IPS-18a (cell line): ENCODE measurements around the gene CADM1.

ENCODE experiments used
- H3K27ac ChIP-seq: one replicate; pipeline ENCODE4 v1.5.1; 2013; ENCODE audit warnings: low read length
- H3K27me3 ChIP-seq: one replicate; pipeline ENCODE4 v1.6.1; 2013; ENCODE audit warnings: mild to moderate bottlenecking, low read length; ENCODE audit not compliant: control insufficient read depth, insufficient read depth
- H3K36me3 ChIP-seq: one replicate; pipeline ENCODE4 v1.6.1; 2013; ENCODE audit warnings: low read depth, low read length; ENCODE audit not compliant: control insufficient read depth
- H3K4me1 ChIP-seq: one replicate; pipeline ENCODE4 v1.6.1; 2013; ENCODE audit warnings: low read depth, low read length; ENCODE audit not compliant: control insufficient read depth
- H3K4me3 ChIP-seq: one replicate; pipeline ENCODE4 v1.5.1; 2013; ENCODE audit warnings: low read length
- H3K9ac ChIP-seq: one replicate; pipeline ENCODE4 v1.6.1; 2013; ENCODE audit warnings: mild to moderate bottlenecking, low read length, moderate library complexity
- H3K9me3 ChIP-seq: one replicate; pipeline ENCODE4 v1.6.1; 2013; ENCODE audit warnings: low read depth, low read length; ENCODE audit not compliant: control insufficient read depth

The CADM1 gene

DNA sequence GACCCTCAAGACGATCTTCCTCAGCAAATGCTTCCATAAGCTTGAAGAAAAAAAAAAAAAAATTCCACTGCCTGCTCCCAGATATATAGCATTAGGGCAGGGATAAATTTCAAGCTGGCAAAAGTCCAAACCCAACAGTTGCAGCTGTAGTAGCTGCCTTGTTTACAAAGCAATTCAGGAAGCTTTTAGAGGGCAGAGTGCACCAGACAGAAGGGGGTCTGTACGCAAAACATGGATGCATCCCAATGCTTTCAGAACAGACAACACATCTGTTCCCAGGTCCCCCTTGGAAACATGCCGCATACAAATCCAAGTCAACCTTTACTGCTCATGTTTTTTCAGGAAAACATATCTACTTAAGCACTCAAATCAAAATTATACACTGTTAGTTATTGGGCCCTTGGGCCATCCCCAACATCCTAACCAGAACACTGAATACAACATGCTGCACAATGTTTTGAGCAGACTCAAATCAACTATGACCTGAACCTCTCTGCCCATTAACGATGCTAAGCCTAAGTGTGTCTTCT, 94.5 kb downstream of the CADM1 start:
- Histone ChIP-seq H3K27me3 (peaks cover 15% of the 10 kb centered on the region), H3K4me1 (peaks cover 28% of the 10 kb centered on the region), H3K9ac (no peak overlapping the region), H3K36me3 (no peaks in the 10 kb centered on the region), H3K27ac (no peak overlapping the region), H3K4me3 (peak overlapping the region; percentile 11), H3K9me3 (no peaks in the 10 kb centered on the region)

DNA sequence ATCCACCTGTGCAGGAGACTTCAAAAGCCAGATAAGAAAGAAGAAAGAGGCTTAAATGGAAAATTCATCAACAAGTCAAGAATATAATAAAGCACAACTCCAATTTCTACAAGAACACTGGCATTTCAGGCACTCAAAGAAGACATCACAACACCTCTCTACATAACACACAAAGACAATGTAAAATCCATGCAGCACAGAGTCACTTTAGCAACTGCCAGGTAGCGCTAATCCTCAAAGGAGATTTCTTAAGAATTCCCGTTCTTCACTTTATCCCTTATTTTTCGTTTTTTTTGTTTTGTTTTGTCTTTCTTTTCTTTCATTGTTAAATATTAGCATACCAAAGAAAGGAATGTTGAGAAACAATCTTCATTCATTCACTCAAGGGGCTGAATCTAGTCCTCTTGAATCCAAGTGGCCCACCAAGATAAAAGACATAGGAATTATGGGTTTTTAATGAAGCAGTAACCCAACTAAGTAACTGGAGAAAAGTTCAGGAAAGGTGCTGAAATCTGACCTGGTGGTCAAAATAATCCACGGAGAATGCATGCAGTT, 95.0 kb downstream of the CADM1 start:
- Histone ChIP-seq H3K27ac (no peak overlapping the region), H3K4me1 (peaks cover 28% of the 10 kb centered on the region)

DNA sequence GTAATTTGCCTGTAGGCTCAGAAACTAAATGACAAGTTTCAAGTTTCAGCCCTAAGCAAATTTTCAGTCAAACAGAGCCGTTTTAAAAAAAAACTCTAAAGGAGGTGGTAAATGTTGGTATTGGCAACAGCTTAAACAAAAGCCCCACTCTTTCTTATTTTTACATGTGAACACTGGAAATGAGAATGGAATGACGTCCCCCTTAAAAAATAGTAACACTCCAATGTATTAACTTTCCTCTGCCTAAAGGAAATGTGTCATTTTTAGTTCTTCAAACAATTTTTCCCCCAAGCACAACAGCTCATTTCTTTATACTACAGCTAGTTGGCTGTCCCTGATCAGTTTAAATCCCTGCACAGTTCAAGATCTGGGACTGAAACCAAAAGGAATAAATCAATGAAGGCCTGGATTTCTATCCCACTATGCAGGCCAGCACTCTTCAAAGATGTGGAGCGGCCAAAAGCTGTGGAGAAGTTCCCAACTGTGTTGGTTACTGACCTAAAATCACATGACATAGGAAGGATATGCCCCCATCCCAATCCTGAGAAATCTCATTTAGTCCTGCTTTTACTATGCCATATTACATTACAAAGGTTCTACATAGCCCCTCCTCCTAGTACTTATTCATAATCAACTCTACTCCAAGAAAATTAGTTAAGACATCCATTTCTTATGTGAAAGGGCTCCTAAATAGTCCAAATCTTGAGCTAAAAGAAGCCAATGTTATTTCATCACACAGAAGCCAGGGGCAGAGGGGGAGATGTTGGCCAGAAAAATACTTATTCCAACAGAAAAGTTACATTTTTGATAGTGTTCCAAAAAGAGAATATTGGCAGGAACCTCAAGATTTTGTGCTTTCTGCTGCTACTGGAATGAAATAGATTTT, 95.9 kb downstream of the CADM1 start:
- peaks cover 28% of the 10 kb centered on the region for H3K4me1 ChIP-seq
- no peak overlapping the region for H3K9ac ChIP-seq
- H3K27ac ChIP-seq, result no peak overlapping the region
- H3K4me3 ChIP-seq, result peak overlapping the region; percentile 11
- H3K27me3 ChIP-seq, result peaks cover 15% of the 10 kb centered on the region
- H3K9me3 ChIP-seq, result no peaks in the 10 kb centered on the region
- no peaks in the 10 kb centered on the region for H3K36me3 ChIP-seq

More for the DNA sequence above, 95.0 kb downstream of the CADM1 start:
- Histone ChIP-seq H3K9me3 (no peaks in the 10 kb centered on the region), H3K36me3 (no peaks in the 10 kb centered on the region), H3K27me3 (peaks cover 15% of the 10 kb centered on the region), H3K4me3 (peak overlapping the region; percentile 11), H3K9ac (no peak overlapping the region)

DNA sequence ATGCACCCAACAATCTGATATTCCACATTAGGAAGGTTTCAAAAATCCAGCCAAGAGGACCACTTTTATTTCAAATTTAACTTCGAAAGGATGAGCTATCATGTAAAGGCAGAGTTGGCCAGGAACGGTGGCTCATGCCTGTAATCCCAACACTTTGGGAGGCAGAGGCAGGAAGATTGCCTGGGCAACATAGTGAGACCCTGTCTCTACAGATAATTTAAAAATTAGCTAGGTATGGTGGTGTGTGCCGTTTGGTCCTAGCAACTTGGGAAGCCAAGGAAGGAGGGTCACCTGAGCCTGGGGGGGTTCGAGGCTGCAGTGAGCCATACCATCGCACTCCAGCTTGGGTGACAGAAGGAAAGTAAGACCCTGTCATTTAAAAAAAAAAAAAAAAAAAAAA, 96.7 kb downstream of the CADM1 start:
- Histone ChIP-seq H3K9ac (no peak overlapping the region), H3K27ac (no peak overlapping the region), H3K27me3 (peaks cover 15% of the 10 kb centered on the region), H3K36me3 (no peaks in the 10 kb centered on the region), H3K4me1 (peaks cover 28% of the 10 kb centered on the region), H3K4me3 (no peak overlapping the region), H3K9me3 (no peaks in the 10 kb centered on the region)

DNA sequence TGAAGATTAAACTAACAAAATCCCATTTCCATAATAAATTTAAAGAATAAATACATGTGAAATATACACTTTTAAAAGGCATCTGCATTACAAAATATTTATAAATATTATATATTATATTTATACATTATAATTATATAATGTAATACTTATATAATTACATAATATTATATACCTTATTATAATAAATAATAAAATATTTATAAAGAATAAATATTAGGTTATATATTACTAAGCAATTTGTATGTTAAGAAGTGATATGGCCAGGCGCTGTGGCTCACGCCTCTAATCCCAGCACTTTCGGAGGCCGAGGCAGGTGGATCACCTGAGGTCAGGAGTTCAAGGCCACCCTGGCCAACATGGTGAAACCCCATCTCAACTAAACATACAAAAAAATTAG, 97.8 kb downstream of the CADM1 start:
- Histone ChIP-seq H3K4me3 (no peak overlapping the region), H3K9ac (no peak overlapping the region), H3K4me1 (peaks cover 28% of the 10 kb centered on the region), H3K36me3 (no peaks in the 10 kb centered on the region), H3K9me3 (no peaks in the 10 kb centered on the region), H3K27me3 (peaks cover 15% of the 10 kb centered on the region), H3K27ac (no peak overlapping the region)

DNA sequence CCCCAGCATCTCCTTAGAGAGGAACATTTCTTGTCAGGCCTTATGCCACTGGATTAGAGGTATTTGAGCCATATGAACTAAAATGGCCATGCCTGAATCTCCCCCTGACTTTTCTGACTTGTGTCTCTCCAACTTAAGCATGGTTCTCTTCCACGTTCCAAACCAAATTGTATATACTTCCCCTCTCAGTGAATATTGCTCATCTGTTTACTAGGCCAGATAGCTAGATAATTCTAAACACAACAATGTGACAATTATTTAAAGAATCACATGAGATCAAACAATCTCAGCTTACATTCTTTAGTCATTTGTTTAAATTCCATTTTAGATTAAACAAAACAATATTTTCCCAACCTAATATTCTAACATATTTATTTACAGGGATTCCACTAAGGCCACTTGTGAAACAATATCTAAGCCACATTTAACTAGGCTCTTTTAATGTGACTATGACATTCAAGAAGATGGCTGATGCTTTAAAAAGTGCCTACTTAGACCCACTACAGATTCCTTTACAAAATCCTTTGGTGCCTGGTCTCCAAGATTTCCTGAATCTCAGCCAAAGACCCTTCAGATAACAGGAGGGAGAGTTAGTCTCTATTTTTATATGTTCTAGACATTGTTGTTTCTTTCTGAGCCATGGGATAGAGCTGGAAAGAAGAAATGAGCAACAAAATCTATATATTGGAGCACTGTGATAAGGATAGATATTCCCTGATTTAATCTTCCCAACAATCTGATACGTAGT, 105.7 kb downstream of the CADM1 start:
- no peaks in the 10 kb centered on the region for H3K9me3 ChIP-seq
- peaks cover 47% of the 10 kb centered on the region for H3K27me3 ChIP-seq
- H3K9ac ChIP-seq, result no peak overlapping the region
- H3K27ac ChIP-seq, result no peak overlapping the region
- no peaks in the 10 kb centered on the region for H3K4me1 ChIP-seq
- no peaks in the 10 kb centered on the region for H3K36me3 ChIP-seq
- H3K4me3 ChIP-seq, result no peak overlapping the region

DNA sequence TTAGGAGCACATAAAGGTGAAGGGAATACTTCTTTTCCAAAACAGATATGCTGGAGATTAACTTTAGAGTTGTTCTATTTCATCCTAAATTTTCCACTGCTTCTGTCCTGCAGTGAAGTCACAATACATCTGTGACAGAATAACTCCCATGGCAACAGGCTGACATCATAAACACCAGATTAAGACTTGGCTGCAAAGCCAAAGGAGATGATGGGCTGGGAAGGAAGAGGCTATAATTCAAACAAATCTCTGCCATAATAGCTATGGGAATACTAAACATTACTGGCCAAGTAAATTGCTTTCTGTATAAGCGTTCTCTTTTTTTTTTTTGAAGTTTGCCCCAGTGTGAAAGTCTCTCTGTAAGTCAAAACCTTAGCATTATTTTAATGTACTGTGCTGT, 107.7 kb downstream of the CADM1 start:
- H3K9ac ChIP-seq, result no peak overlapping the region
- no peak overlapping the region for H3K4me3 ChIP-seq
- H3K27ac ChIP-seq, result no peak overlapping the region
- H3K27me3 ChIP-seq, result peaks cover 67% of the 10 kb centered on the region
- no peaks in the 10 kb centered on the region for H3K36me3 ChIP-seq
- peaks cover 3% of the 10 kb centered on the region for H3K4me1 ChIP-seq
- H3K9me3 ChIP-seq, result no peaks in the 10 kb centered on the region

DNA sequence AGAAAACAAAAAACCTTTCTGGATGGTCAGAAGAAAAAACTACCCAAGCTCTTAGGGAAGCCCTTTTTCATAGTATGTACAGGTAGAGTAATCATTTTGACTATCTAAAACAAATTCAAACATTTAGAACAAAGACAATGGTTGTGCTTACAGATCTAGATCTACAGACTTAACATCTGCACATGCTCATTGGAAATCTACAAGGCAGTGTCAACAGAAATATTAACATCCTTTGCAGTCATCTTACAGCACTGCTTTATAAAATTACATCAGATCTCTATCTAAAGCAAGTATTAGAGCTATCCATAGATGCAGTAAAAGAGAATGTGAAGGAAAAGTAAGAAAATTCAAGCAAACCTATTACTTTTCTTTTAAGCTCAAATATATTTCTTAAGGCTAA, 110.3 kb downstream of the CADM1 start:
- no peak overlapping the region for H3K9ac ChIP-seq
- H3K4me3 ChIP-seq, result no peak overlapping the region
- no peaks in the 10 kb centered on the region for H3K36me3 ChIP-seq
- no peaks in the 10 kb centered on the region for H3K9me3 ChIP-seq
- H3K27me3 ChIP-seq, result peaks cover 86% of the 10 kb centered on the region
- no peak overlapping the region for H3K27ac ChIP-seq
- peaks cover 15% of the 10 kb centered on the region for H3K4me1 ChIP-seq

DNA sequence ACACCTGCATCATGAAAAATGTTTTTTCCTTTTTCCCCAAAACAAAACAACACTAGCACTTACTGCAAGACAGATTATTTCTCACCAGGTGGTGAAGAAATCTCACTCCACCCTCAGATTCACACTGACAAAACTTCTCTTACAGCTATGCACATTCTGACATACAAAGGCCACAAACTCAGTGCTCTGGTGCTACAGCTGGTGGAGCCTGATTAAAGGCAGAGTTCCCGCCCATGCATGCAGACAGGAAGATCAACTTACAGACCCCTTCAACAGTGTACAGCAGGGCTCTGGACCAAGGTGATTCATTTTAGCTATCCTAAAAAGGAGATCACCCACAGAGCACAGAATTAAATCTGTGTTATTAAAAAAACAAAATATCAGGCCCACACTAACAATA, 112.6 kb downstream of the CADM1 start:
- Histone ChIP-seq H3K9ac (no peak overlapping the region), H3K4me1 (peaks cover 15% of the 10 kb centered on the region)

DNA sequence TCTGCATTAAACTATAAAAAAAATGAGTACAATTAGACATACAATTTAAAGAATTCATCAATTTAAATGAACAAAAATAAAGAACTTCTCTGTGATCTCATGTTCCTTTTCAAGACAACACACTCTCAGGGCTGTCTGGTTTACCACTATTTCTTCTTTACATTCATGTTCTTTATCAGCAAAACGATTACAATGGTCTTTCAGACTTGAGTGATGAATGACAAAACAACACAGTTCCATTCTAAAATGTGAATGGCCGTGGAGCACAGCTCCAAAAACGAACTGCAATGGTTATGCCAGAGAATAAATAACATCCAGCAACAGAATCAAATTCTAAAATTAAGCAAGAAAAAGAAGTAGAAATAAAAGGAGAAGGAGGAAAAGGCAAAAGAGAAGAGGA, 113.1 kb downstream of the CADM1 start:
- Histone ChIP-seq H3K4me1 (peaks cover 15% of the 10 kb centered on the region), H3K9me3 (no peaks in the 10 kb centered on the region), H3K36me3 (no peaks in the 10 kb centered on the region), H3K27me3 (peaks cover 100% of the 10 kb centered on the region), H3K4me3 (no peak overlapping the region), H3K9ac (no peak overlapping the region), H3K27ac (no peak overlapping the region)

More for the DNA sequence above, 112.6 kb downstream of the CADM1 start:
- Histone ChIP-seq H3K9me3 (no peaks in the 10 kb centered on the region), H3K36me3 (no peaks in the 10 kb centered on the region), H3K27ac (no peak overlapping the region), H3K27me3 (peaks cover 100% of the 10 kb centered on the region), H3K4me3 (no peak overlapping the region)

DNA sequence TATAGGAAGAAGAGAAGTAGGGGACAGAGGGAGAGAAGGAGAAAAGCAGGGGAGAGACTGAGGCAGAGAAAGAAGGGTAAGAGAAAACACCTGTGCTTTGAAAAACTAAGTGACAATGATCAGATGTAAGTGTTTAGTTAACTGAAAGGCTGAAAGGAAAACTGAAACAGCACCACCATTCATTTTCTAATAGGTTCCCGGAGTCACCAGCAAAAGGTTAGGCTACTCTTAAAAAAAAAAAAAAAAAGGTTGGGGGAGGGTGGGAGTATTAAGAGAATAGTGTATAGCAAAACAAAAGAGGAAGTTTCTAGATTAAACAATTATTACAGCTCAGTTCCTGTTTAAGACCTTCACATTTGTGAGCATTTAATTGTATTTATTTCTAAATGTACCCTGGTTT, 113.8 kb downstream of the CADM1 start:
- no peaks in the 10 kb centered on the region for H3K36me3 ChIP-seq
- no peak overlapping the region for H3K4me3 ChIP-seq
- H3K27ac ChIP-seq, result no peak overlapping the region
- H3K27me3 ChIP-seq, result peaks cover 100% of the 10 kb centered on the region
- peaks cover 15% of the 10 kb centered on the region for H3K4me1 ChIP-seq
- no peaks in the 10 kb centered on the region for H3K9me3 ChIP-seq
- H3K9ac ChIP-seq, result no peak overlapping the region
